NCI-H1436 treated with DMSO at 0.1 percent for 48 hours (cell line): ENCODE results near the gene OPCML.

ENCODE experiments used
- DNase-seq: peaks from one replicate; lab custom pipeline; 2025; lab: John Stamatoyannopoulos, UW

Gene OPCML

DNA sequence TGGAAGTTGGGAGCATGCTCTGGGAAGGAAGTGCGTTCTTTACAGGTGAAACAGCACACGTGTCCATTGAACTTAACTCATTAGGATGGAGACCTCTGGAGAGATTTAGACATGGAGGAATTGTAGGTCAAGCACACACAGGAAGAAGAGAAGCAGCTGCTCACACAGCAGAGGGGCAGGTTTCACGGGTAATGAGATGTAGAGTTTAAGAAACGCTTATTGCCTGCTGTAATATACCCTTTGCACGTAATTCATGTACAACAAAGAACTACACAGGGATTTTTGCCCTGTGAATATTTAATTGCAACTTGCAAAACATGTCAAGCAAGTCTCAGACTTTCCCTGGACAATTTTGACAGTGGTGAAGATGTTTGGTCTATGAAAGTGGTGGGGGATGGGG is 508.0 kb downstream of the OPCML start:
- no peak for DNase-seq

DNA sequence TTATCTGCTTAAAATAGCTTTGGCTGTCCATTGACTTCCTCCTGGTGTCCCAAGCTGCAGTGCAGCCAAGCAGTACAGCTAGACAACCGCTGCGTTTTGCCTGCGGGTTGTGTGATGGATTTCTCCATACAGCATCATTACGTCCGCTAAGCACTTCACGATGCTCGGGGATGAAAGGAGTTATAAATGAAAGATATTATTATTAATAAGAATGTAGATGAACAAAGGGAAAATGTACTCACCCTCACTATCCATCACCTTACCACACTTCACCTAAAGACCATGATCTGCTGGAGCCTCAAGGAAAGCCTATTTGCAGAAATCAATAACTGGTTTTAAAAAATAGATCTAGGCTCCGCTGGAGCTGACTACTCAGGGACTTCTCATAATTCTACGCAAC is 509.1 kb downstream of the OPCML start:
- no peak for DNase-seq

GRCh38 chr11:133021553-133021952 is 510.7 kb downstream of the OPCML start:
- no peak for DNase-seq

DNA sequence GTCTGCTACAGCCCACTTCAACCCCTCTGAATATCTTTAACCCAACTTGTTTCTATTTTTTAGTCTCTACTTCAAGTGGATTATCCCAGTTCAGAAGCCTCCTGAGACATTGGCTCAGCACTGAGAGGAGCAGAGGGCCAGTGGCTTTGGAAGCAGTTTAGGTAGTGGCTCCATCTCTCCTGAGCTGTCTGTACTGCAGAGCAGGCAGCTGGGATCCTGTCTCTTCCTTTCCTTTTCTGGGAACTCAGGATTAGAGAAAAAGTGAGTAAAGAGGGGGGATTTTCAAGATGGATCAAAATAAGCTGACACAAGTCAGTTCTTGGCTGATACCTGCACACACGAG is 512.0 kb downstream of the OPCML start:
- no peak for DNase-seq

DNA sequence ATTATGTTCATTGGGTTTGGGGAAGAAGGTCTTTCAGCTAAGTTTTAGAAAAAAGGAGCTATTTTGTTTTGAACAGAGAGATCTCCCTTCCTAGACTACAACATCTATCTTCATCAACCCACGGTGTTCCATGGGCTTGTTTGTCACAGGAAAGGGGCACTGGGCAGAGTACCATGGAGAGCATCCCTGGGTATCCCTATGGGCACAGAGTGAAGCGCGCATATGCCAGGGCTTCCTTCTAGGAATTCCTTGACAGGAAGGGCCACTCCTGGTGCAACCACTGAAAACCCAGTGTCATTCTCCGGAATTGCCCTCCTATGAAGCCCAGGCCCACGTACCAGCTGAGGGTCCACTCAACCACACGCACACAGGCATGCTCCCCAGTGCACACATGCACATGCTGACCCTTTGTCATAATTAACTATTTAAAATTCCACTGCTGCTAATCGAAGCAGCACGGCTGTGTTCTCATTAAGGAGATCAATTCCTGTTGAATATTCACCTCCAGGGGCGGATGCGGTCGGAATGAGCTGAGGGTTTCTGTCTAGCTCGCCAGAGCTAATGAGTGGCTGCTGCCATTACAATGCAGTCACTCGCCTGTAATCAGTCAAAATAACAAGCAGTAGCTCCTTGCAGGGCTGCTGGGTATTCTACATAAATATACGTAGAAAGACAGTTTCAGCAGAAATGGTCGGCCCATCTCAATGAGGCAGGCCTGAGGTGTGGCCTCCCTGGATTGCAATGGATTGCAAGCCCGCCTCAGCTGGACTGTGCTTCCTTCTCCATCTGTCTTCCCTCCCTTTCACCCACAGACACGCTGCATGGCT is 512.5 kb downstream of the OPCML start:
- DNase-seq: no peak

DNA sequence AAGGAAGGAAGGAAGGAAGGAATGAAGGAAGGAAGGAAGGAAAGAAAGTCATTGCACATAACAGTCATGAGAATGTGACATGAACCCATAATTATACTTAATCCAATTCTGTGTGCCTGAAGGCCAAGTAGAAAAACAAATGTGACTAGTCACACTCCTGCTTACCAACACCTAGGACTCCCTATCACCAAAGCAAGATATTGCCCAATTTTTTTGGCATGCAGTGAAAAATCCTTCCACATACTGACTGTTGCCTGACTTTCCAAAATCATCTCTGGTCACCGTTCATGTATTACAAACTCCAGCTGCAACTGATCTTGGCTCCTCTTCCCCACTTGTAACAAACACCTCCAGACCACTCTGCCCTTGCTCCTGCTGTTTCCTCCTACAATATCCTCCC is 516.8 kb downstream of the OPCML start:
- DNase-seq: no peak

DNA sequence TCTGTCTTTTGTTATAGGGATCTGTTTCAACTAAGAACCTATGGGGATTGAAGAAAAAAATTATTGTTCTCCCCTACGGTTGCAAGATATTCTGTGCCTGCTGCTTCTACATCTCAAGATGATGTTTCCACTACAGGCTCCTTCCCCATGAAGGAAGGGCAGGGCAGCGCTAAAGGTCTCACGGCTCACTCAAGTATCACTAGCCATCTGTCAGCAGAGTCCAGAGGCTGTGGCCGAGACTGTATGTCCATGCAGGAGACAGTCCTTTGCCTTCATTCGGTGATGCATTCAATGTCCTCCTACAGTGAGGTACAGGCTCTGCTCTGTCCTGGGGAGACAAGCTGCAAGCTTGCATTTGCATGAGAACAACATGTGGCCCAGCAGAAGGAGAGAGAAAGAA is 518.0 kb downstream of the OPCML start:
- no peak for DNase-seq

- no peak for DNase-seq
These were observed 519.5 kb downstream of the OPCML start for GRCh38 chr11:133012803-133013202.

DNA sequence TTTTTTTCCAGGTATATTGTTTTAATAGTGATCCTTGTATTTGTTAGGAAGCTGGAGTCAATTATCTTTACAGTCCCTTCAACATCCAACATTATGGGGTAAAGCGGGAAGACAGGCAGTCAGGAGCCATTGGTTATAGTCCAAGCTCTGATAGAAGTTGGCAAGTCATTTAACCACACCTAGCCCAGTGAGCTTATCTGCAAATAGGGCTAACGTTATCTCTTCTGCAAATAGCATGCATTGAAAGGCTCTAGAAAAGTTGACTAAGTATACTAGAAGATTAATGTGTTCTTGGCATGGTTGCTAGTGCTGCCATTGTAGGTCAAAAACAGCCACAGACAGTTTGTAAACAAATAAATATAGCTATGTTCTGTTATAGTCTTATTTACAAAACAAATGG is 520.7 kb downstream of the OPCML start:
- no peak for DNase-seq

DNA sequence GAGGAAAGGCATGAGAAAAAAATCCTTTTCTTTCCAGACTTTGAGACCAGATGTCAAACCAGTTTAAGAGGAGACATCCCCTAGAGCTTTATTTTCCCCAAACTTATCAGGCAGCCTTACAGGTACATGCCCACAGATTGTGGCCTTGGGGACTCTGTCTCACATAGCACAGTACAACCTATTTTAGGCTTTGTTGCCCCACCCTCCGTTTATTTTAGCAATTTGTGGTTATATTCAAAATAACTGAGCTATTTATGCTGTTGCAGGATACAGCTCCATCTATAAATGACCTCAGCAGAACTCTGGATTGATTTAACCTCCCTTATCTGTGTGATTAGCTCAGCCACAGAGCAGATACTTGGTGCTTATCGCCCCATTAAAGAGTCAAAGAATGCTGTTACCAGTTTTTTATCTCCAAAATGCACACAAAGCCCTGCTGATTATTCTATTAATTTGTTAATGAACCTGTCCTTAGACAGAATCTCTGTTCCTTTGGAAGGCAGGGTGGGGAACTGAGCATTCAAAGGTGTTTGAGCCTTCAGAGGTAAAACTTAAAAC is 525.2 kb downstream of the OPCML start:
- DNase-seq: no peak

- DNase-seq: no peak
These were observed 527.9 kb downstream of the OPCML start for GRCh38 chr11:133004369-133004768.

- DNase-seq: no peak
These were observed 532.8 kb downstream of the OPCML start for GRCh38 chr11:132999516-132999915.

DNA sequence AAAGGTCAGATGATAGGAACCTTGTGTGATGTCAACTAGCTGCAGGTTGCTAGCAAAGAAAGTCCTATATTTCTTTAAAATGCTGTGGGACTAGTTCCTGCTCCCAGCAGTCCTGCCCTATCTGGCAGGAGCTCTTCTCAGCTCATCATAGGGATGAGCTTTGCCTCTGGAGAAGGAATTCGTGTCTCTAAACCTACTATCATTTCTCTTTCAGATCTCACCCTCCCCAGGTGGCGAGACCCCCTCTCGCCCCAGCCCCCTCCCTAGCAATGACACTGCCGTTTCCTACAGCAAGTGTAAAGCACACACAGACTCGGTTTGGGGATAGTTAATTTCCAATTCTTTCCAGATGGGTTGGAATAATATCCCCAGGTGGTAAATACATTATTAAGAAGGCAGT is 533.3 kb downstream of the OPCML start:
- DNase-seq: no peak

GRCh38 chr11:132997396-132997795 is 534.9 kb downstream of the OPCML start:
- no peak for DNase-seq

DNA sequence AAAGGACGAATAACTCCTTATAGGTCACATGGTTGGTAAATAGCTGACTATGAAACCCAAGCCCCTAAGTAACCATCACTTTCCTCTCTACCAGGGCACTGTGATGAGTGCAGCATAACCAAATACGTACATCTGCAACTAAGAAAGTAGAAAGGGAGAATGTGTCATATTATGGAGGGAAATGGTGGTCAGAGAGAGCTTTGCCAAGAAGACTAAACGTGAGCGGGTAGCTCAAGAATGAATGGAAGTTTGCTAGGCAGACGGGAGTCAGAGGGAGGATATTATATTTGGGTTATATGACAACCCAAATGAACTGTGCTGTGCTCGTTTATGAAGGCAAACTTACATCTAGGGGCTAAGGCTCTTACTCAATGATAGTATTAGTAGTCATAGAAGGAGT is 537.3 kb downstream of the OPCML start:
- no peak for DNase-seq

GRCh38 chr11:132993991-132994502 is 538.3 kb downstream of the OPCML start:
- DNase-seq: no peak

GRCh38 chr11:132992838-132993631 is 539.3 kb downstream of the OPCML start:
- DNase-seq: no peak

GRCh38 chr11:132988411-132988810 is 543.9 kb downstream of the OPCML start:
- no peak for DNase-seq

DNA sequence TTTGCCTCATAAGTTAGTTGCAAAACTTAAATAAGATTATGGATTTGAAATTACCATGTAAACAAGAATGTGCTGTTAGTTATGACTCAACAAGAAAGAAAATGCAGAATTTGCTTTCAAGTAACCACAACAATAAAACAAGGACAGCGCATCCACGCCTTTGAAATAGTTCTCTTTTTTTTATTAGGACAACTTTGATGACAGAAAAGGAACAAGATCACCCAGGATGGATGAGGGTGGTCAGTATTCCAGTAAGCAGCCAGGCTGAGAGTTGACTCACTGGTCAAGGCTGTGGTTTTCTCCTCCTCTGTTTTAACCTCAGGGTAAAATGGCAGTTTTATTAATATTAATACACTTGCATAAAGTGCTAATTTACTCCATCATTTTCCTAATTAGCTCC is 544.4 kb downstream of the OPCML start:
- DNase-seq: no peak

GRCh38 chr11:132983641-132983978 is 548.7 kb downstream of the OPCML start:
- DNase-seq: no peak

GRCh38 chr11:132982772-132983640 is 549.3 kb downstream of the OPCML start:
- DNase-seq: no peak
